SIG-M5 (cell line): ENCODE data around the gene NDUFA7.
A peak's percentile ranks its signal among the peaks of the same experiment; 100 is the strongest.
"Not testable (repeated sequence)": the region's sequence is repeated elsewhere in the genome, so short reads cannot be mapped to it uniquely, and the experiment has no call there.

ENCODE experiments used
- DNase-seq: peaks from one replicate; lab custom pipeline; 2025; lab: John Stamatoyannopoulos, UW

NDUFA7 gene

GRCh38 chr19:8321067-8321985, at the start of gene NDUFA7, which contains the start of gene RPS28:
Gene NDUFA7, minus strand, starts transcription at chr19:8321375. Its CDS starts 17 bp downstream, at chr19:8321358.
Gene RPS28, plus strand, starts transcription at chr19:8321496. Its CDS starts 35 bp downstream, at chr19:8321531.
- peak; percentile 72 for DNase-seq

- DNase-seq: no peak
These were observed 49.2 kb upstream of the NDUFA7 start for GRCh38 chr19:8370176-8371010.

GRCh38 chr19:8367327-8368001, 46.3 kb upstream of the NDUFA7 start:
- no peak for DNase-seq

GRCh38 chr19:8366961-8367326, 45.8 kb upstream of the NDUFA7 start:
- no peak for DNase-seq

- DNase-seq: no peak
These were observed 45.0 kb upstream of the NDUFA7 start for GRCh38 chr19:8366121-8366581.

- no peak for DNase-seq
These were observed 42.9 kb upstream of the NDUFA7 start, which contains the start of gene ANGPTL4 for GRCh38 chr19:8363803-8364771. Gene ANGPTL4, plus strand, starts transcription at chr19:8364155. Its CDS starts 167 bp downstream, at chr19:8364322.

GRCh38 chr19:8361921-8362793, 41.0 kb upstream of the NDUFA7 start:
- DNase-seq: no peak

- DNase-seq: no peak
These were observed 39.0 kb upstream of the NDUFA7 start for GRCh38 chr19:8360196-8360595.

GRCh38 chr19:8358948-8359347, 37.8 kb upstream of the NDUFA7 start:
- DNase-seq: no peak

GRCh38 chr19:8357007-8357521, 35.9 kb upstream of the NDUFA7 start:
- DNase-seq: no peak

- DNase-seq: no peak
These were observed 34.6 kb upstream of the NDUFA7 start for GRCh38 chr19:8355631-8356402.

- DNase-seq: not testable (repeated sequence)
These were observed 31.7 kb upstream of the NDUFA7 start for GRCh38 chr19:8352845-8353244.

- DNase-seq: no peak
These were observed 31.1 kb upstream of the NDUFA7 start for GRCh38 chr19:8352134-8352827.

GRCh38 chr19:8349629-8350372, 28.6 kb upstream of the NDUFA7 start:
- DNase-seq: not testable (repeated sequence)

GRCh38 chr19:8343483-8343844, 22.3 kb upstream of the NDUFA7 start:
- no peak for DNase-seq

GRCh38 chr19:8342684-8343482, 21.7 kb upstream of the NDUFA7 start, which contains the start of gene KANK3:
Gene KANK3, minus strand, starts transcription at chr19:8343262. Its CDS starts 5,434 bp downstream, at chr19:8337828.
- no peak for DNase-seq

GRCh38 chr19:8342316-8342683, 21.1 kb upstream of the NDUFA7 start:
- no peak for DNase-seq
